ENCODE results near the gene FBXL17. TPM values are rescaled to one million over a fixed set of nuclear protein-coding genes. Genes with fewer than 3 reads are reported as not detected.

Gene FBXL17
- total and polyA plus RNA-seq, 2 donors (not counting 1 experiment from before 2014, with no cell fraction given): 7.3 to 40.3 TPM

GRCh38 chr5:108193021-108193795 lies 188.7 kb downstream of the FBXL17 start:
- Histone ChIP-seq H3K27ac (ENCODE audit: low read length in 2 of 2) (no peak overlapping the region), H3K4me1 (ENCODE audit: control insufficient read depth in 2 of 2, insufficient read depth in 2 of 2, low read length in 2 of 2) (no peaks in the 10 kb centered on the region), H3K27me3 (replicated peaks in 1 of 4; ENCODE audit: control extremely low read depth in 1 of 4, control insufficient read depth in 3 of 4, insufficient read depth in 4 of 4, low read length in 3 of 4) (no peaks in the 10 kb centered on the region), H3K9ac (ENCODE audit: low read length) (no peak overlapping the region), H3K4me2 (replicated peaks; ENCODE audit: low read depth, low read length, poor library complexity, severe bottlenecking) (no peak overlapping the region), H4K20me1 (ENCODE audit: control insufficient read depth, insufficient read depth, low read length, poor library complexity, severe bottlenecking) (no peaks in the 10 kb centered on the region), H3K36me3 (replicated peaks in 1 of 2; ENCODE audit: control extremely low read depth in 1 of 2, control insufficient read depth in 1 of 2, extremely low read depth in 1 of 2, insufficient read depth in 2 of 2, low read length in 1 of 2) (no peaks in the 10 kb centered on the region), H3K79me2 (ENCODE audit: control insufficient read depth, insufficient read depth, low read length) (no peaks in the 10 kb centered on the region), H3K9me3 (ENCODE audit: control extremely low read depth in 1 of 3, control insufficient read depth in 2 of 3, insufficient read depth in 1 of 3, low read length in 2 of 3) (no peaks in the 10 kb centered on the region), H2AFZ (ENCODE audit: insufficient read depth, low read depth, low read length, poor library complexity, severe bottlenecking) (no peak overlapping the region), H3K4me3 (ENCODE audit: control extremely low read depth in 1 of 5, extremely low read depth in 1 of 5, insufficient read depth in 1 of 5, low read depth in 2 of 5, low read length in 4 of 5) (no peak overlapping the region)
- intact Hi-C loops (cut with micrococcal nuclease): no loop called here
- no peaks in the 10 kb centered on the region for H3K27me3 Mint-ChIP-seq
- DNase-seq (no peak), ATAC-seq (ENCODE audit: low read depth) (no peak)
- no peaks in the 10 kb centered on the region for H3K9me3 Mint-ChIP-seq (ENCODE audit: insufficient read depth)
- no peak overlapping the region for H3K4me3 Mint-ChIP-seq
- H3K4me1 Mint-ChIP-seq: no peaks in the 10 kb centered on the region
- POLR2A ChIA-PET: no interaction called here
- TF ChIP-seq, protein P1, sequence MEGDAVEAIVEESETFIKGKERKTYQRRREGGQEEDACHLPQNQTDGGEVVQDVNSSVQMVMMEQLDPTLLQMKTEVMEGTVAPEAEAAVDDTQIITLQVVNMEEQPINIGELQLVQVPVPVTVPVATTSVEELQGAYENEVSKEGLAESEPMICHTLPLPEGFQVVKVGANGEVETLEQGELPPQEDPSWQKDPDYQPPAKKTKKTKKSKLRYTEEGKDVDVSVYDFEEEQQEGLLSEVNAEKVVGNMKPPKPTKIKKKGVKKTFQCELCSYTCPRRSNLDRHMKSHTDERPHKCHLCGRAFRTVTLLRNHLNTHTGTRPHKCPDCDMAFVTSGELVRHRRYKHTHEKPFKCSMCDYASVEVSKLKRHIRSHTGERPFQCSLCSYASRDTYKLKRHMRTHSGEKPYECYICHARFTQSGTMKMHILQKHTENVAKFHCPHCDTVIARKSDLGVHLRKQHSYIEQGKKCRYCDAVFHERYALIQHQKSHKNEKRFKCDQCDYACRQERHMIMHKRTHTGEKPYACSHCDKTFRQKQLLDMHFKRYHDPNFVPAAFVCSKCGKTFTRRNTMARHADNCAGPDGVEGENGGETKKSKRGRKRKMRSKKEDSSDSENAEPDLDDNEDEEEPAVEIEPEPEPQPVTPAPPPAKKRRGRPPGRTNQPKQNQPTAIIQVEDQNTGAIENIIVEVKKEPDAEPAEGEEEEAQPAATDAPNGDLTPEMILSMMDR (IDR thresholded peaks at IDR 0.05): no peak
- TF ChIP-seq EZH2 (IDR thresholded peaks at IDR 0.05; ENCODE audit: borderline replicate concordance, insufficient read depth, low read depth, low read length, poor library complexity, severe bottlenecking): no peak
- no peak overlapping the region for H3K27ac Mint-ChIP-seq
- CTCF ChIA-PET: no interaction called here
- 90% methylated on average over 2 of the region's 2 CpGs for WGBS (ENCODE audit: insufficient coverage)

GRCh38 chr5:108184940-108185339 lies 197.0 kb downstream of the FBXL17 start:
- H3K4me1 Mint-ChIP-seq: no peaks in the 10 kb centered on the region
- Histone ChIP-seq H3K9ac (ENCODE audit: low read length) (no peak overlapping the region), H3K4me2 (replicated peaks; ENCODE audit: low read depth, low read length, poor library complexity, severe bottlenecking) (no peak overlapping the region), H4K20me1 (ENCODE audit: control insufficient read depth, insufficient read depth, low read length, poor library complexity, severe bottlenecking) (no peaks in the 10 kb centered on the region), H2AFZ (ENCODE audit: insufficient read depth, low read depth, low read length, poor library complexity, severe bottlenecking) (no peak overlapping the region), H3K27ac (ENCODE audit: low read length in 2 of 2) (no peak overlapping the region), H3K4me1 (ENCODE audit: control insufficient read depth in 2 of 2, insufficient read depth in 2 of 2, low read length in 2 of 2) (no peaks in the 10 kb centered on the region), H3K36me3 (replicated peaks in 1 of 2; ENCODE audit: control extremely low read depth in 1 of 2, control insufficient read depth in 1 of 2, extremely low read depth in 1 of 2, insufficient read depth in 2 of 2, low read length in 1 of 2) (peaks cover 2 to 5% of the 10 kb centered on the region in 2 experiments), H3K79me2 (ENCODE audit: control insufficient read depth, insufficient read depth, low read length) (no peaks in the 10 kb centered on the region), H3K9me3 (ENCODE audit: control extremely low read depth in 1 of 3, control insufficient read depth in 2 of 3, insufficient read depth in 1 of 3, low read length in 2 of 3) (no peaks in the 10 kb centered on the region), H3K4me3 (ENCODE audit: control extremely low read depth in 1 of 5, extremely low read depth in 1 of 5, insufficient read depth in 1 of 5, low read depth in 2 of 5, low read length in 4 of 5) (no peak overlapping the region), H3K27me3 (replicated peaks in 1 of 4; ENCODE audit: control extremely low read depth in 1 of 4, control insufficient read depth in 3 of 4, insufficient read depth in 4 of 4, low read length in 3 of 4) (no peaks in the 10 kb centered on the region)
- TF ChIP-seq EZH2 (IDR thresholded peaks at IDR 0.05; ENCODE audit: borderline replicate concordance, insufficient read depth, low read depth, low read length, poor library complexity, severe bottlenecking): no peak
- TF ChIP-seq, protein P1 (IDR thresholded peaks at IDR 0.05): no peak
- H3K4me3 Mint-ChIP-seq: no peak overlapping the region
- intact Hi-C loops (cut with micrococcal nuclease): no loop called here
- no peaks in the 10 kb centered on the region for H3K9me3 Mint-ChIP-seq (ENCODE audit: insufficient read depth)
- POLR2A ChIA-PET: no interaction called here
- no peaks in the 10 kb centered on the region for H3K27me3 Mint-ChIP-seq
- H3K27ac Mint-ChIP-seq: no peak overlapping the region
- DNase-seq (no peak), ATAC-seq (ENCODE audit: low read depth) (no peak)
- CTCF ChIA-PET: no interaction called here
- no CpG with 5 or more reads among the region's 3 CpGs for WGBS (ENCODE audit: insufficient coverage)
